Pancreas (tissue), 10 donors: Measurements from ENCODE around the gene MESP2. TPM values are rescaled to one million over a fixed set of nuclear protein-coding genes. Genes with fewer than 3 reads are reported as not detected.

Source experiments
- ATAC-seq, 4 donors: fragments of 200-7000 bp; cut with Tn5 transposase; one replicate each; pipeline versions ENCODE4 v1.8.0 to v1.9.1; 2020; ENCODE audit warnings: mild to moderate bottlenecking in 4 of 4, moderate library complexity in 4 of 4
- DNase-seq, 6 donors: peaks; one replicate each; pipeline ENCODE4 v3.0.0-alpha.2; 2020
- FAIRE-seq: peaks from 2 replicates; lab custom pipeline; 2012; peaks lifted over from hg19 to GRCh38; lab: Jason Lieb, UNC
- H3K27ac ChIP-seq, 4 donors: fragments of 200-600 bp; sonication (generic); 1 replicate in 3 of 4; 2 replicates in 1 of 4; pipeline versions ENCODE4 v1.5.0 to v1.8.0; 2020
- H3K27me3 ChIP-seq, 4 donors: fragments of 200-600 bp; one replicate each; pipeline ENCODE4 v1.8.0; 2021
- H3K36me3 ChIP-seq, 3 donors: fragments of 200-600 bp; sonication (generic) in 1 of 3; one replicate each; pipeline versions ENCODE4 v1.5.0 to v1.8.0; 2020 to 2021
- H3K4me1 ChIP-seq, 3 donors: fragments of 200-600 bp; one replicate each; pipeline ENCODE4 v1.8.0; 2021
- H3K4me3 ChIP-seq, 4 donors: fragments of 200-600 bp; sonication (generic) in 2 of 4; one replicate each; pipeline versions ENCODE4 v1.5.0 to v1.8.0; 2020 to 2021
- H3K9me3 ChIP-seq, 4 donors: fragments of 200-600 bp; one replicate each; pipeline ENCODE4 v1.8.0; 2021
- CTCF ChIP-seq, 4 donors: fragments of 200-600 bp; sonication (generic) in 3 of 4; IDR thresholded peaks; one replicate each; pipeline versions ENCODE4 v1.5.0 to v1.8.0; 2021; ENCODE audit warnings: antibody characterized with exemption in 4 of 4
- WGBS, 2 donors: extraction: QIAGEN DNeasy Blood & Tissue Kit; methylation state at CpG; one replicate each; pipeline ENCODE4 v1.1.7; 2013; 5-methylcytosine and 5-hydroxymethylcytosine counted together
- intact Hi-C, 3 donors: fragments of 100-400 bp; cut with DNase I; formaldehyde crosslinking; loops; one replicate each; pipeline versions ENCODE4 v1.11.1 to v1.14.2; 2022
- polyA plus RNA-seq, 2 donors: library from polyadenylated mRNA; stranded (reverse); fragments of 200-250 nt; gene quantifications; one replicate each; pipeline ENCODE4 v1.2.3, GENCODE V29; 2013
- total RNA-seq, 6 donors: library from RNA; stranded (reverse); fragmentation: NEBNext Ultra II Directional in 4 of 6; extraction: Animal tissue kit (Norgen Biotek cat#: 25700) in 4 of 6; gene quantifications; one replicate each; pipeline versions ENCODE4 v1.2.1 to v1.2.4, GENCODE V29; 2021 to 2023
- donor health status: healthy with polysubstance abuse.
- donor health status: DM: no; HTN: no; CAD: no; lungs with moderate emphysema.
- donor health status: DM: no; HTN: no; CAD: no.
- donor health status: control.
- donor health status: control.
- donor health status: Bipolar disorder and iron deficiency.
- donor health status: DM: yes; HTN: yes; CAD: no.
- donor health status: DM: no; HTN: no; CAD: no.
- donor health status: DM: no; HTN: no; CAD: no.
- donor health status: DM: yes; HTN: yes; CAD: no.

MESP2 gene
- total and polyA plus RNA-seq, 8 donors, result 0.12 to 0.46 (median 0.22) TPM; not detected in 3

DNA sequence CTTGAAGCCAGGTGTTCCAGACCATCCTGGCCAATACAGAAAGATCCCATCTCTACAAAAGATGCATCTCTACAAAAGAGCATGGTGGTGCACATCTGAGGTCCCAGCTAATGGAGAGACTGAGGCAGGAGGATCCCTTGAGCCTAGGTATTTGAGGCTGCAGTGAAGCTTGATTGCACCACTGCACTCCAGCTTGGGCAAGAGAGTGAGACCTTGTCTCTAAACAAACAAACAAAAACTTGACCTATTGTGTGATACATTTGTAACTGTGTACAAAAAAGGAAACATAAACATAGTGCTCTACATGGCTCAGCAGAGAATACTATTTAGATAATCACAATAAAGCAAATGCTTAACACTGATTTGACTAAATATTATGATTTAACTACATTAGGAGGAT is 19.9 kb downstream of the MESP2 start:
- no peak for TF ChIP-seq CTCF (IDR thresholded peaks at IDR 0.05)
- Histone ChIP-seq H3K4me3 (no peak overlapping the region), H3K27me3 (no peaks in the 10 kb centered on the region), H3K27ac (no peak overlapping the region), H3K4me1 (peaks cover 9 to 10% (median 10%) of the 10 kb centered on the region in 3 donors), H3K36me3 (peaks cover 0 to 65% (median 15%) of the 10 kb centered on the region in 3 donors), H3K9me3 (no peaks in the 10 kb centered on the region)
- FAIRE-seq (no peak), ATAC-seq (no peak), DNase-seq (peak in 1 of 6 donors; percentile 15)
- intact Hi-C loops, result no loop called here

DNA sequence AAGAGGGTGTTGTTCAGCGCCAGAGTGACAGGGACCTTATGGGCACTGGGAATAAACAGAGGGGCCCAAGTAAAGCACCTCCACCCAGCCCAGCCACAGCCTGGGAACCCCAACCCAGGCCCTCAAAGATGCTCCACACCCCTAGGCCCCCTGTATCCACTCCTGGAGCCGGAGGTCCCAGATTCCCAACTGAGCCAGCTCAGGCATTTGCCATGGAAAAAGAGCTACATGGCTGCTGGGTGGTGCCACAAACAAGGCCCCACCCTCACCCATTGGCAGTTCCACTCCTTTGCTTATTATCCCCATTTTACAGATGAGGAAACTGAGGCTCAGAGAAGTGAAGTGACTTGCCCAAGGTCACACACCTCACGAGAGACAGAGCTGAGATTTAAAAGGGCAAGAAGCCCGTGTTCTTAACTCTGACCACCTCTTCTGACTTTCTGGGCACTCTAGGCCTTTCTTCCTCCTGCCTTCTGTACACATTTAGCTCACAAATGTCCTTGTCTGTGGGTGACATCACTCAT is 21.6 kb downstream of the MESP2 start:
- no peak for TF ChIP-seq CTCF (IDR thresholded peaks at IDR 0.05)
- Histone ChIP-seq H3K36me3 (peaks cover 0 to 58% (median 7%) of the 10 kb centered on the region in 3 donors), H3K9me3 (no peaks in the 10 kb centered on the region), H3K4me3 (no peak overlapping the region), H3K27ac (no peak overlapping the region), H3K4me1 (peaks cover 9 to 12% (median 10%) of the 10 kb centered on the region in 3 donors), H3K27me3 (no peaks in the 10 kb centered on the region)
- 84 to 85% methylated on average over 4 of the region's 4 CpGs for WGBS, 2 donors
- no peak for ATAC-seq
- DNase-seq, result peak in 1 of 6 donors; percentile 16
- intact Hi-C loops, result no loop called here
- FAIRE-seq, result no peak

DNA sequence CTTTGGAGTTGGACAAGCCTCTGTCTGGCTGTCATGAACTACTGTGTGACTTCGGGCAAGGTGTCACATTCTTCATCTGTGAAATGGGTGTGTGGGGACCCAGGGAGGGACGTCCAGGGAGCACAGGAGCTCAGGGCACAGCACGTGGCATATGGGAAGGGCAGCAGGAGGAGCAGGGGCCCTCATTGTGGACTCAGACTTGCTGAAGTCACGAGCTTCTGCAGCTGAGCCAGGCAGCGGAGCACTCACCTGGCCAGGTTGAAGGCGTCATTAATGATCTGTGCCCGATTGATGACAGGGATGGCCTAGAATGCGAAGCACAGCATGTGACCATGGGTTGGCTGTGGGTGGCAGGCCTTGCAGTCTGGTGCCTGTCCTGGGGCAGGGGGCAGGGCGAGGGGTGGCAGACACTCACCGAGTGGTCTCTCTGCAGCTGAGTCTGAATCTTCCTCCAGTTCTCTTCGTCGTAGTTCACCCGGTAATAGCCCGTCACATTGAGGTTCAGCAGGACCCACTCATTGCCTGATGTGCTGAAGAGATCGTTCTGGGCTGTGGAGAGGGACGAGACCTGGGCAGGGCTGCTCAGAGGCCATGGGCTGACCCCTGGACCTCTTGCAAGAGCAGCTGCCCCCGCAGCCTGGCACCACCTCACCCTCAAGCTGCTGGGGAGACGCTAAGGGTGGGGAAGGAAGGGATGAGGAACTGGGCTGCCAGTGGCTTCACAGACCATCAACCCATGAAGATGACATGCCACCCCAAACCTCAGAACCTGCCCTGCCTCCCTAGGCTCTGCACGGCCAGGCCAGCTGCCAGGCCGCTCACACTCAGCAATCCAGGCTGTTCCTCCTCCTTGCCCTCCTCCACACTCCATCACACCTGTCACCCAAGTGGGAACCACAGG is 23.1 kb downstream of the MESP2 start:
- intact Hi-C loops, result no loop called here
- no peak for TF ChIP-seq CTCF (IDR thresholded peaks at IDR 0.05)
- Histone ChIP-seq H3K4me1 (peaks cover 9 to 14% (median 10%) of the 10 kb centered on the region in 3 donors), H3K9me3 (no peaks in the 10 kb centered on the region), H3K27ac (no peak overlapping the region), H3K36me3 (peaks cover 0 to 60% (median 5%) of the 10 kb centered on the region in 3 donors), H3K4me3 (no peak overlapping the region), H3K27me3 (no peaks in the 10 kb centered on the region)
- FAIRE-seq, result no peak
- peak in 1 of 4 donors; percentile 1 for ATAC-seq
- peak in 3 of 6 donors; percentile 31 to 53 (median 48) for DNase-seq
- WGBS, 2 donors, result 73 to 77% methylated on average over 20 of the region's 20 CpGs

GRCh38 chr15:89799918-89800498 is 23.9 kb downstream of the MESP2 start:
- WGBS, 2 donors, result 82 to 89% methylated on average over 2 of the region's 2 CpGs
- Histone ChIP-seq H3K4me3 (no peak overlapping the region), H3K27me3 (no peaks in the 10 kb centered on the region), H3K4me1 (peaks cover 7 to 13% (median 9%) of the 10 kb centered on the region in 3 donors), H3K27ac (no peak overlapping the region), H3K9me3 (no peaks in the 10 kb centered on the region), H3K36me3 (peaks cover 0 to 60% (median 5%) of the 10 kb centered on the region in 3 donors)
- no peak for TF ChIP-seq CTCF (IDR thresholded peaks at IDR 0.05)
- DNase-seq (peak in 1 of 6 donors; percentile 48), FAIRE-seq (no peak), ATAC-seq (no peak)
- intact Hi-C loops, result no loop called here
